ENCODE data around the gene DNAH5. TPM values are rescaled to one million over a fixed set of nuclear protein-coding genes. Genes with fewer than 3 reads are reported as not detected.

Gene DNAH5
- total RNA-seq, 1 donor from 2014 or later: 0.92 TPM

GRCh38 chr5:13934921-13935320 lies 9.6 kb downstream of the DNAH5 start:
- DNase-seq: no peak

- no peak for DNase-seq
Observed at GRCh38 chr5:13934125-13934524, 10.4 kb downstream of the DNAH5 start.

DNA sequence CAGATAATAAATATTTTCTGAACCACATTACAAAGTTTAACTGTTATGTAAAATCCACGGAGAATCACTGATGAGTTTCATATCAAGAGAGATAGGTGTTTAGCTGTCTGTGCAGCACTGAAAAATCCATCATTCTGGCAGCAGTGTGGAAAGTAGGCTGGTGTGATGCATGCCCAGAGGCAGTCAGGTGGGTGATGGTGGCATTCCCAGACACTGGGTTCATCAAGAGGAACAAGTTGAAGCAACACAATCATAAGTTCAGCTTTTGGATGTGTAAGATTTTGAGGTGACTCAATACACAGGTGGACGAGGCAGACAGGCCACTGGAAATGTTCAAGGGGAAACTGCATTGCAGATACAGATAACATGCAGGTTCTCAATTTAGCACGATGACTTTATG lies 11.9 kb downstream of the DNAH5 start:
- DNase-seq: no peak

DNA sequence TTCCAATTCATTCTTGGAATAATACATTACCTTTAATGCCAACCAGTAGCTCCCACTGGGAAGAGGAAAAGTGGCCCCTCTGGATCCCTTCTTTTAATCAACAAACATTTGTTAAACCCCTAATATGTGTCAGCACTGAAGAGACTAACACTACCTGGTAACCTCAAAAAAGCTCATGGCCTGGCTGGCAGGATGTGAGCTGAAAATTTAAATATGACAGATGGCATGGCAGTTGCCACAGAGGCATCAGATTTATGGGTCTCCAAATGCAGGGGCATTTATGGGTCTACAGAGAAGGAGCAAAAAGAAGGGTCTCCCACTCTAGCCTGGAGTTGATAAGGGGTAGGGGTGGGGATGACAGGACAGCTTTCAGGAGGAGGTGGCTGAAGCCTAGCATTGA lies 12.5 kb downstream of the DNAH5 start:
- DNase-seq: no peak

- DNase-seq: no peak
Observed at GRCh38 chr5:13930541-13931171, 13.8 kb downstream of the DNAH5 start.

DNA sequence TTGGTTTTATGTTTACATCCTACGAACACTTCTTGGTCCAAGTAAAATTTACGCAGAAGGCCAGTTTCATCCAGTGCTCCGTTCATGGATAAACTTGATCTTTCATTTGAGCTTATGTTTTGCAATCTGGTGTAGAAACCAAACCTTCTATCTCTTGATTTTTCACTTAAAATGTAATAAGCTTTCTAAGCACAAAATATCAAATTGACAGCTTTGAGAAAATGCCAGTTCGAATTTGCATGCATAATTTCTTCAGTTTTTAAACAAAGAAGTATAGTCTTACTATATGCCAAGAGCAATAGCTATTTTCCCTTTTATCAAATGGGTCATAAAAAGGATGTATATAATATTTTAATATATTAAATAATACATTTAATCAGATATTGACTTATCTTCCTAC lies 17.8 kb downstream of the DNAH5 start:
- DNase-seq: no peak

GRCh38 chr5:13921578-13921977 lies 22.9 kb downstream of the DNAH5 start:
- DNase-seq: no peak

DNA sequence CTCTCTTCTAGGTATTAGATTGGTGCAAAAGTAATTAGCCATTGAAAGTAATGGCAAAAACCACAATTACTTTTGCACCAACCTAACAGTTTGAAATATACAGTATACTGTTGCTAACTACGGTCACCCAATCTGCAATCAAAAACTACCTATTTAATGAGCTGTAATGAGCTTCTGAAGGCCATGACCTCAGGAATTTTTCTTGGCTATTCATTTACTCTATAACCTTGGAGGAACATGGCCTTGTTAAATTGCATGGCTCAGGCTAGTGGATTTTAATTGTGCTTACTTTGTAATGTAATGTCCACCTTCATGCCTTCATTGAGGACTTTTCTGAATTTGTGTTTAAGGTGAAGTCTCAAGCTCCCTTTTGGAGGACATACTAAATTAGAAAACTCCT lies 24.7 kb downstream of the DNAH5 start:
- DNase-seq: no peak

DNA sequence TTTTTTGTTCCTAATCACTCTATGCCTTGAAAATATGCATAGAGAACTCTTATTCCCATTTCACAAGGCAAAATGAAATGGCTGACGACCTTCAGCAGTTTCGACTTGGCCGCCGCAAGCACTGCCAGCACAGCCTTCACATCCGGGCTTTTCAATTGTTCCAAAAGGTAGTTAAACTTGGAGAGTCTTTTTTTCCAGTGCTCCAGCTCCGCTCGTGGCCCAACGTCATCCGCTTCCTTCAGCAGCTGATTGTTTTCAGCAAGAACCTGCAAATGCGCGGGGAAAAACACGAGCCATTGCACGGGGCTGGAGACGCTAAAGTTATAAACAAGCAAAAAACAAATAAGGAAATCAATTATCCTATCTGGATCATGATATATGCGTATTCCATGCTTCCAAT lies 25.4 kb downstream of the DNAH5 start:
- DNase-seq: no peak

DNA sequence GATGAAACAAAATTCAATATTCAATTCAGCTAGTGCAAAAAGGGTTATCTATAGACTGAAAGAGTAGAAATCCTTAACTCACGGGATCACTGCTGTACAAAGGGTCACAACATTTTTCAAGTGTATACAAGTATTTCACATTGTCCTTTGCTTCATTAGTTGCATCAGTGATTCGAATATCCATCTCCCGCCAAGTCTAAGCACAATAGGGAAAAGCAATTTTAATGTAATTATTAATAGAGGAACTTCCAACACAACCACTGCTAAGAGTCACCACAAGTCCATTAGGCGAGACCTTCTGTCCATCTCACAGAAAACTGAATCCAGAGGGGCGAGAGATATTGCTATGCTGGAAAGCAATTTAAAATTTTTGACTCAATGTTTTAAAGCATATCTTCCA lies 27.4 kb downstream of the DNAH5 start:
- no peak for DNase-seq

GRCh38 chr5:13913962-13914361 lies 30.5 kb downstream of the DNAH5 start:
- no peak for DNase-seq

- DNase-seq: no peak
Observed at GRCh38 chr5:13910637-13911288, 33.7 kb downstream of the DNAH5 start.

DNA sequence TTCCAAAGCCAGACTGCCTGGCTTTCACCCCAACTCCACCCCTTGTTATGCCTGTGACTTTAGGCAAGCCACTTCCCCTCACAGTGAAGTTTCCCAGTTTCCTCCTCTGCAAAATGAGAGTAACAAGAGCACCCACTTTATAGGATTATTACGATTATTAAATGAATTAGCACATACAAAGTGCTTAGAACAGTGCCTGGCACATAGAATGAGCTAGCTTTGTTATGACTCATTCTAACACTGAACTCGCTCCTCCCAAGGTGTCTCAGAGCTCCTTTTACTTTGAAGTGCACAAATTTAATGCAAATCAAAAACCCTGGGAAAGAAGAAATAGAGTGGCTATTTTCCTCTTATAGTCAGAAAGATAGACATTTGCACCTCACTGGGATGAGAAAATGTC lies 34.3 kb downstream of the DNAH5 start:
- DNase-seq: no peak

- no peak for DNase-seq
Observed at GRCh38 chr5:13909271-13909670, 35.2 kb downstream of the DNAH5 start.

- DNase-seq: no peak
Observed at GRCh38 chr5:13898569-13898968, 45.9 kb downstream of the DNAH5 start.

DNA sequence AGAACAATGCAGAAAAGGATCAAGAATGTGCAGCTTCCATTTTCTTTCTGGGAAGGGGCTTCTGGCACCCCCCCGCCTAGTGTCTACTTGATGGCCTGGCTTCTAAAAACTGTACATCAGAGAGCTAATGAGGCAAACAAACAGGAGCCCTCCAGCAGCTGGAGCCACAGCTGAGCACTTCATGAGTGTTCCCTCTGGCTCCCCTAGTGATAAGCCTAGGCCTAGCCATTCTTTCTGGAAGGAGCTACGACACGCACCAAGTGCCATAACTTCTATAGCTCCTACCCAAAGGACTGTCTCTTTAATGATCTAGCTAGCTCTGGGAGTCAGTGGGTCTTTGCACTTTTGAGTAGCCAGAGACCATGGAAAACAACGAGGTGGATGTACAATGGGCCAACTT lies 66.1 kb downstream of the DNAH5 start:
- DNase-seq: no peak

GRCh38 chr5:13866792-13867191 lies 77.7 kb downstream of the DNAH5 start:
- DNase-seq: peak; percentile 75

- DNase-seq: no peak
Observed at GRCh38 chr5:13865312-13865711, 79.2 kb downstream of the DNAH5 start.

- DNase-seq: no peak
Observed at GRCh38 chr5:13860146-13860545, 84.3 kb downstream of the DNAH5 start.

GRCh38 chr5:13859270-13860065 lies 85.0 kb downstream of the DNAH5 start:
- DNase-seq: no peak

- no peak for DNase-seq
Observed at GRCh38 chr5:13843175-13843846, 101.2 kb downstream of the DNAH5 start.

GRCh38 chr5:13833440-13833839 lies 111.0 kb downstream of the DNAH5 start:
- DNase-seq: no peak

DNA sequence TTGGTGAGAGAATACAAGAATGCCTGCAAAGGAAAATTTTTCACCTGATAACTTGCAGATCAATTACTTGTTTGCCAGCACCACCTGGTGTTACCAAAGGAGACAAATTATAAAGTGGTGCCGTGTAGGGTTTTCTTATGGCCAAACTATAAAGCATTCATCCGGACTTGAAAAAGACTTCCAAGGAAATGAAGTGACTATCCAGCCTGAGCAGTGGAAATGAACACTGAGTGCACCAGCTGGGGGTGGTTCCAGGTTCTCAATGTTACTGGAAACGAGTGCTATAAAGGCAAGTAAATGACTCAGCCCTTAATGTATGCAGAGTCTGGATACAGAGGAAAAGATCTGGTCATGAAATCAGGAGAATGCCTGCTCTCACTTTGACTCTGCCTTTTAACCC lies 113.1 kb downstream of the DNAH5 start:
- no peak for DNase-seq

Data from tongue (tissue), 2 donors.